CD4-positive, alpha-beta T cell (primary cell): ENCODE results near the gene ANKS4B. TPM values are rescaled to one million over a fixed set of nuclear protein-coding genes. Genes with fewer than 3 reads are reported as not detected.

Experiments
- ATAC-seq: fragments of 200-7000 bp; cut with Tn5 transposase; one replicate; pipeline ENCODE4 v1.10.0; 2022; ENCODE audit warnings: mild to moderate bottlenecking; ENCODE audit not compliant: poor library complexity
- CTCF ChIA-PET: fragments of 350-600 bp; sonication (Branson Sonifier 250); formaldehyde crosslinking; loops from one replicate; lab custom pipeline; 2021; ENCODE audit warnings: antibody characterized with exemption, inconsistent platforms; lab: Charles Lee
- POLR2A ChIA-PET: fragments of 350-600 bp; sonication (Branson Sonifier 250); formaldehyde crosslinking; loops from one replicate; lab custom pipeline; 2021; ENCODE audit warnings: antibody characterized with exemption, inconsistent platforms; lab: Charles Lee
- DNase-seq, 14 experiments: peaks; one replicate each; pipeline ENCODE4 v3.0.0-alpha.2; 2013 to 2020; ENCODE audit warnings: mixed read lengths in 2 of 14
- H3K27ac ChIP-seq, 2 donors: one replicate each; pipeline versions ENCODE4 v1.5.1 to v1.7.0; 2013; ENCODE audit warnings: low read length in 2 of 2, low read depth in 1 of 2, mild to moderate bottlenecking in 1 of 2
- H3K27me3 ChIP-seq, 2 experiments: 1 replicate in 1 of 2; 2 replicates in 1 of 2; pipeline versions ENCODE4 v1.6.1 to v1.7.0; 2013; ENCODE audit warnings: low read length in 2 of 2, control low read depth in 1 of 2, mild to moderate bottlenecking in 1 of 2, moderate library complexity in 1 of 2; ENCODE audit not compliant: insufficient read depth in 2 of 2, control insufficient read depth in 1 of 2
- H3K36me3 ChIP-seq: one replicate; pipeline ENCODE4 v1.6.1; 2013; ENCODE audit warnings: low read length, control low read depth; ENCODE audit not compliant: insufficient read depth
- H3K4me1 ChIP-seq: one replicate; pipeline ENCODE4 v1.6.1; 2013; ENCODE audit warnings: low read length, control low read depth; ENCODE audit not compliant: insufficient read depth
- H3K4me3 ChIP-seq: one replicate; pipeline ENCODE4 v1.5.1; 2013; ENCODE audit warnings: mild to moderate bottlenecking, low read length, moderate library complexity
- H3K9me3 ChIP-seq, 2 experiments: 1 replicate in 1 of 2; 2 replicates in 1 of 2; pipeline versions ENCODE4 v1.6.1 to v1.7.0; 2013; ENCODE audit warnings: low read length in 2 of 2, mild to moderate bottlenecking in 2 of 2, control low read depth in 1 of 2, moderate library complexity in 1 of 2; ENCODE audit not compliant: control insufficient read depth in 1 of 2, insufficient read depth in 1 of 2
- H3K27ac Mint-ChIP-seq: one replicate; pipeline ENCODE4 v1.8.0; 2020; ENCODE audit warnings: mixed read lengths
- H3K27me3 Mint-ChIP-seq: one replicate; pipeline ENCODE4 v1.8.0; 2021; ENCODE audit warnings: mixed read lengths
- H3K36me3 Mint-ChIP-seq: one replicate; pipeline ENCODE4 v1.8.0; 2021; ENCODE audit warnings: low read depth, mixed read lengths
- H3K4me1 Mint-ChIP-seq: one replicate; pipeline ENCODE4 v1.8.0; 2021; ENCODE audit warnings: low read depth, mixed read lengths
- H3K4me3 Mint-ChIP-seq: one replicate; pipeline ENCODE4 v1.8.0; 2020; ENCODE audit warnings: mild to moderate bottlenecking, mixed read lengths
- H3K9me3 Mint-ChIP-seq: one replicate; pipeline ENCODE4 v1.8.0; 2020; ENCODE audit warnings: mixed read lengths
- intact Hi-C, 2 experiments: fragments of 100-400 bp; cut with DNase I in 1 of 2; cut with micrococcal nuclease in 1 of 2; formaldehyde crosslinking; loops; one replicate each; pipeline versions ENCODE4 v1.15.1 to v1.9.0; 2023 to 2025; cut with DNase I, micrococcal nuclease
- total RNA-seq, 174 experiments: library from RNA in 2 of 174; stranded (reverse) in 2 of 174; gene quantifications; one replicate each; pipeline ENCODE4 v1.2.3 and lab custom pipeline; 2021 to 2026
- TF ChIP-seq, protein P1 (sequence below): fragments of 200-600 bp; IDR thresholded peaks from one replicate; pipeline ENCODE4 v1.8.0; 2022; ENCODE audit warnings: antibody characterized with exemption, mild to moderate bottlenecking

The ANKS4B gene
- total RNA-seq, 2 experiments from 2014 or later: not detected

DNA sequence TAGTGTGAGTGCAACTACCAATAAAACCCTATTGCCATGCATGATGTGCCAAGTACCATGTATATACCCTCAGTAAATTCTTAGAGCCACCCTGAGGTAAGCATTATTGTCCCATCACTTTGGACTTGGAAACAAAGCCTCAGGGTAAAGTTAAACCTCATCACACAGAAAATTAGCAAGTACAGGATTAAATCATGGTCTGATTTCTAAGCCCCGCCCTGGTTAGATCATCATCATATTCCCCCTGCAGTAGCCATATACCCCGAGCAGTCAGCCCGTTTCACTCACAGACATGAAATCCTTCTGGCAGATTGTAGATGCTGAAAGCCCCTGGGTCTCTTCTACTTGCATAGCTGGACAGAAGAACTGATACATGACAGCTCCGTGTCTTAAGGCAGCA is 26.9 kb upstream of the ANKS4B start:
- ChIA-PET CTCF (no interaction called here), POLR2A (no interaction called here)
- H3K36me3 Mint-ChIP-seq: no peaks in the 10 kb centered on the region
- DNase-seq (no peak), ATAC-seq (no peak)
- no peaks in the 10 kb centered on the region for H3K9me3 Mint-ChIP-seq
- peaks cover 30% of the 10 kb centered on the region for H3K27me3 Mint-ChIP-seq
- H3K4me1 Mint-ChIP-seq: no peaks in the 10 kb centered on the region
- TF ChIP-seq, protein P1, sequence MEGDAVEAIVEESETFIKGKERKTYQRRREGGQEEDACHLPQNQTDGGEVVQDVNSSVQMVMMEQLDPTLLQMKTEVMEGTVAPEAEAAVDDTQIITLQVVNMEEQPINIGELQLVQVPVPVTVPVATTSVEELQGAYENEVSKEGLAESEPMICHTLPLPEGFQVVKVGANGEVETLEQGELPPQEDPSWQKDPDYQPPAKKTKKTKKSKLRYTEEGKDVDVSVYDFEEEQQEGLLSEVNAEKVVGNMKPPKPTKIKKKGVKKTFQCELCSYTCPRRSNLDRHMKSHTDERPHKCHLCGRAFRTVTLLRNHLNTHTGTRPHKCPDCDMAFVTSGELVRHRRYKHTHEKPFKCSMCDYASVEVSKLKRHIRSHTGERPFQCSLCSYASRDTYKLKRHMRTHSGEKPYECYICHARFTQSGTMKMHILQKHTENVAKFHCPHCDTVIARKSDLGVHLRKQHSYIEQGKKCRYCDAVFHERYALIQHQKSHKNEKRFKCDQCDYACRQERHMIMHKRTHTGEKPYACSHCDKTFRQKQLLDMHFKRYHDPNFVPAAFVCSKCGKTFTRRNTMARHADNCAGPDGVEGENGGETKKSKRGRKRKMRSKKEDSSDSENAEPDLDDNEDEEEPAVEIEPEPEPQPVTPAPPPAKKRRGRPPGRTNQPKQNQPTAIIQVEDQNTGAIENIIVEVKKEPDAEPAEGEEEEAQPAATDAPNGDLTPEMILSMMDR: no peak
- H3K27ac Mint-ChIP-seq: no peak overlapping the region
- H3K27ac ChIP-seq: no peak overlapping the region
- H3K9me3 ChIP-seq: no peaks in the 10 kb centered on the region
- no peaks in the 10 kb centered on the region for H3K36me3 ChIP-seq
- H3K4me3 ChIP-seq: no peak overlapping the region
- H3K27me3 ChIP-seq: peaks cover 5% of the 10 kb centered on the region in 2 experiments
- intact Hi-C loops: no loop called here
- no peaks in the 10 kb centered on the region for H3K4me1 ChIP-seq
- H3K4me3 Mint-ChIP-seq: no peak overlapping the region

DNA sequence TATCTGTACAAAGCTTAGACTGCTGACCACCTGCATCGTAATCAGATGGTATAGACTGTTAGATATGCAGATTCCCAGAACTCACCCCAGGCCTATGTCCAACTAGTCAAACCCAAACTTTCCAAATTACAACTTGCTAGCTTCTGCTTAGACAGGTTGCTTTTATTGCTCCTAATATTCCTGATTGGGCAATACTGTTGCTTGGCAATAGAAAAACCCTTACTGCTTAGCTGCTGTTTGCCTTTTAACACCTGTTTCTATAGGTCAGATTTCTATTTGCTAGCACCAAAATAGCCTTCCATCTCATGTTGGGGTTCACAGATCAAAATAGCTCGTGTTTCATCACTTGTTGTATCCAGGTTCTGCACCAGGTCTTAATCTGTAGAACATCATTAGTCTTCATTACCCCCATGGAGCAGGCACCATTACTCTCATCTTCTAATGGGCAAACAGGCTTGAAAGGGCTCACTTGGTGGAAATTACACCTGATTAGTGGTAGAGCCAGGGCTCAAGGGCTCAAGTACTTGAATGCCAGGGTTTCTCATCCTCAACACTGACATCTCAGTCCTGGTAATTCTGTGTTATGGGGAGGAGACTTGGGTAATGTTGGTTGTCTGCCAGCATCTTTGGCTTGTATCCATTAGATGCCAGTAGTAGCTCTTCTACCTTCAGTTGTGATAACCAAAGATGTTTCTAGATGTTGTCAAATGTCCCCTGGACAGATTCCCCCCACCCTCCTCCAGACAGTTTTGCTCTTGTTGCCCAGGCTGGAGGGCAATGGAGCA is 24.9 kb upstream of the ANKS4B start:
- CTCF ChIA-PET: no interaction called here
- POLR2A ChIA-PET: no interaction called here
- ATAC-seq (no peak), DNase-seq (no peak)
- H3K4me1 ChIP-seq: no peaks in the 10 kb centered on the region
- intact Hi-C loops: no loop called here
- TF ChIP-seq, protein P1: no peak
- H3K36me3 ChIP-seq: no peaks in the 10 kb centered on the region
- H3K27ac ChIP-seq: no peak overlapping the region
- Mint-ChIP-seq H3K4me3 (no peak overlapping the region), H3K36me3 (no peaks in the 10 kb centered on the region), H3K27ac (no peak overlapping the region), H3K4me1 (no peaks in the 10 kb centered on the region), H3K9me3 (no peaks in the 10 kb centered on the region), H3K27me3 (peaks cover 40% of the 10 kb centered on the region)
- H3K9me3 ChIP-seq: no peaks in the 10 kb centered on the region
- H3K4me3 ChIP-seq: no peak overlapping the region
- H3K27me3 ChIP-seq: peaks cover 5% of the 10 kb centered on the region in 2 experiments

DNA sequence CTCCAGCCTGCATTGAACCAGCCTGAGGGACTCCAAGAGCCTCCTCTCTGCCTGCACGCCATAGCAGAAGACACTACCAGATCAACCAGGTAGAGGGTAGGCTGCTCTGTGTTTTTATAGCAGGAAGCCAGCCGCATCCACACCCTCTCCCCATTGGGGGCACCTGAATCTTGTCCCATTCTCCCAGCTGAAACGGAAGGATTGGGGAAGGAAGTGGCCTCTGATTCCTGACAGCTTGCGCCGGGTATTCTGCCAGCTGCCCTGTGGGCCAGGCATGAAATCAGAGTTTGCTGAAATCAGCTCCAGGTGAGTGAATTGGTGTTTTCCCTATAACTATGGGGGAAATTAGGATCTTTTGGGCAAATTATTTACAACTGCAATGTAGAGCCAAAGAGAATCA is 22.0 kb upstream of the ANKS4B start, which contains the start of gene ZP2:
Gene ZP2 (minus strand): TSS at position 89 of the 400 bp plus-strand sequence. CDS start 27 bp downstream, at position 62.
- TF ChIP-seq, protein P1: no peak
- POLR2A ChIA-PET: no interaction called here

More for the DNA sequence above, 22.0 kb upstream of the ANKS4B start, which contains the start of gene ZP2:
- H3K36me3 Mint-ChIP-seq: no peaks in the 10 kb centered on the region
- H3K4me1 Mint-ChIP-seq: no peaks in the 10 kb centered on the region
- Histone ChIP-seq H3K4me1 (no peaks in the 10 kb centered on the region), H3K27me3 (peaks cover 5% of the 10 kb centered on the region in 2 experiments), H3K4me3 (no peak within 1 kb of the TSS), H3K36me3 (no peaks in the 10 kb centered on the region), H3K9me3 (no peaks in the 10 kb centered on the region), H3K27ac (no peak within 1 kb of the TSS)
- DNase-seq (no peak), ATAC-seq (no peak)
- no peaks in the 10 kb centered on the region for H3K9me3 Mint-ChIP-seq
- H3K27me3 Mint-ChIP-seq: peaks cover 37% of the 10 kb centered on the region
- intact Hi-C loops: no loop called here
- CTCF ChIA-PET: no interaction called here
- H3K27ac Mint-ChIP-seq: no peak within 1 kb of the TSS
- H3K4me3 Mint-ChIP-seq: no peak within 1 kb of the TSS
